Measurements from ENCODE around the gene CTNND2. TPM values are rescaled to one million over a fixed set of nuclear protein-coding genes. Genes with fewer than 3 reads are reported as not detected.

Gene CTNND2
- total RNA-seq, 2 experiments from 2014 or later: 0.20 TPM; not detected in 1

- POLR2A ChIA-PET: no interaction called here
- CTCF ChIA-PET: no interaction called here
- H3K27me3 ChIP-seq (ENCODE audit: control insufficient read depth in 1 of 2, insufficient read depth in 2 of 2, low read length in 2 of 2): no peaks in the 10 kb centered on the region
- H3K4me3 ChIP-seq (ENCODE audit: low read length): no peak overlapping the region
- intact Hi-C loops (cut with DNase I, micrococcal nuclease): no loop called here
- no peaks in the 10 kb centered on the region for H3K4me1 ChIP-seq (ENCODE audit: insufficient read depth, low read length)
- DNase-seq (no peak), ATAC-seq (ENCODE audit: poor library complexity) (no peak)
- Mint-ChIP-seq H3K27me3 (peaks cover 8% of the 10 kb centered on the region), H3K4me3 (no peak overlapping the region), H3K36me3 (ENCODE audit: low read depth) (no peaks in the 10 kb centered on the region), H3K27ac (no peak overlapping the region), H3K9me3 (no peaks in the 10 kb centered on the region), H3K4me1 (ENCODE audit: low read depth) (no peaks in the 10 kb centered on the region)
- H3K36me3 ChIP-seq (ENCODE audit: insufficient read depth, low read length): no peaks in the 10 kb centered on the region
- H3K27ac ChIP-seq (ENCODE audit: low read depth in 1 of 2, low read length in 2 of 2): no peak overlapping the region
- no peak for TF ChIP-seq CTCF (IDR thresholded peaks at IDR 0.05)
- H3K9me3 ChIP-seq (ENCODE audit: control insufficient read depth in 1 of 2, insufficient read depth in 1 of 2, low read length in 2 of 2): no peaks in the 10 kb centered on the region
These were observed 324.9 kb downstream of the CTNND2 start for GRCh38 chr5:11579351-11579750.

- H3K9me3 Mint-ChIP-seq: no peaks in the 10 kb centered on the region
- Histone ChIP-seq H3K9me3 (ENCODE audit: control insufficient read depth in 1 of 2, insufficient read depth in 1 of 2, low read length in 2 of 2) (no peaks in the 10 kb centered on the region), H3K36me3 (ENCODE audit: insufficient read depth, low read length) (no peaks in the 10 kb centered on the region), H3K4me1 (ENCODE audit: insufficient read depth, low read length) (no peaks in the 10 kb centered on the region), H3K27ac (ENCODE audit: low read depth in 1 of 2, low read length in 2 of 2) (no peak overlapping the region), H3K27me3 (ENCODE audit: control insufficient read depth in 1 of 2, insufficient read depth in 2 of 2, low read length in 2 of 2) (no peaks in the 10 kb centered on the region), H3K4me3 (ENCODE audit: low read length) (no peak overlapping the region)
- no peak for TF ChIP-seq CTCF (IDR thresholded peaks at IDR 0.05)
- H3K4me3 Mint-ChIP-seq: no peak overlapping the region
- no peaks in the 10 kb centered on the region for H3K36me3 Mint-ChIP-seq (ENCODE audit: low read depth)
- ChIA-PET POLR2A (no interaction called here), CTCF (no interaction called here)
- no peaks in the 10 kb centered on the region for H3K4me1 Mint-ChIP-seq (ENCODE audit: low read depth)
- intact Hi-C loops (cut with DNase I, micrococcal nuclease): no loop called here
- H3K27me3 Mint-ChIP-seq: no peaks in the 10 kb centered on the region
- no peak for ATAC-seq (ENCODE audit: poor library complexity)
- no peak for DNase-seq
- no peak overlapping the region for H3K27ac Mint-ChIP-seq
These were observed 329.5 kb downstream of the CTNND2 start for GRCh38 chr5:11574787-11575186.

- no peaks in the 10 kb centered on the region for H3K9me3 ChIP-seq (ENCODE audit: control insufficient read depth in 1 of 2, insufficient read depth in 1 of 2, low read length in 2 of 2)
- DNase-seq (no peak), ATAC-seq (ENCODE audit: poor library complexity) (no peak)
- Mint-ChIP-seq H3K27ac (no peak overlapping the region), H3K36me3 (ENCODE audit: low read depth) (no peaks in the 10 kb centered on the region), H3K4me3 (no peak overlapping the region), H3K9me3 (no peaks in the 10 kb centered on the region), H3K4me1 (ENCODE audit: low read depth) (no peaks in the 10 kb centered on the region), H3K27me3 (no peaks in the 10 kb centered on the region)
- no peak for TF ChIP-seq CTCF (IDR thresholded peaks at IDR 0.05)
- H3K27me3 ChIP-seq (ENCODE audit: control insufficient read depth in 1 of 2, insufficient read depth in 2 of 2, low read length in 2 of 2): no peaks in the 10 kb centered on the region
- no peak overlapping the region for H3K27ac ChIP-seq (ENCODE audit: low read depth in 1 of 2, low read length in 2 of 2)
- no peaks in the 10 kb centered on the region for H3K4me1 ChIP-seq (ENCODE audit: insufficient read depth, low read length)
- intact Hi-C loops (cut with DNase I, micrococcal nuclease): no loop called here
- no peak overlapping the region for H3K4me3 ChIP-seq (ENCODE audit: low read length)
- POLR2A ChIA-PET: no interaction called here
- no peaks in the 10 kb centered on the region for H3K36me3 ChIP-seq (ENCODE audit: insufficient read depth, low read length)
- CTCF ChIA-PET: no interaction called here
These were observed 330.9 kb downstream of the CTNND2 start for GRCh38 chr5:11573140-11573992.

All from CD4-positive, alpha-beta T cell (primary cell).